ENCODE data around the gene FH.

Gene FH

DNA sequence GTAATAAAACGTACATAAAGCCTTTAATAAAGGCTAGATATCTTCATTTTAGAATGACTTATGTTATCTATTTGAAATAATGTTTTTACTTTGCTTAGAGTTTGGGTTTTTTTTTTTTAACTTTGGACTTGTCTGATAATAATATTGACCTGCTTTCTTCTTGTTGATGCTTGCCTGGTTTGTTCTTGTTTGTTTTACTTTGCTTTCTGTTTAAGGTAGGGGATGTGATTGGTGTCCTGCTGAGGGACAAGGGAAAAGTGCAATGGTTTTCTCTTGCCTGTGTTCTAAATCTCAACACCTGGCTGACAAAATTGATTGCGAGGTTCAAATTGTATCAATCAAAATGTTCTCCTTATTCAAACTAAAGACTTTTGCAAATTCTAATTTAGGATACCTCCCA lies 2.2 kb upstream of the FH start:
- DNase-seq (ENCODE audit: low read depth in 3 of 3) = no peak

DNA sequence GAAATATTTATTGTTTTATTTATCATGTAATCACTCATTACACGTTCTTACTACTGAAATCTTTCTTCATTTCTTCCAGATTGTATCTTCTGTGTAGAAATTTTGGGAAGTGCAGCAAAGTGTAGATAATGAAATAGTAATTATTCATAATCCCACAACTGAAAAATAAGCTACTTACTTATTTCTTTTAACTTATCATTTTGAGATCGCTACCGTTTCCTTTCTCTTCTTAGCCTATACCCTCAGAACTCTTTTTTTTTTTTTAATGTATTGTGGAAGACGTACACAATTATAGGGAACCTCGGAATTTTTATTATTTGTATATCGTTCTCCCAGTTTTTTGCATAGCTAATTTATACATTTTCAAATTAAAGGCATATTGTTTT lies 518 bp upstream of the FH start:
- no peak for DNase-seq (ENCODE audit: low read depth in 3 of 3)

DNA sequence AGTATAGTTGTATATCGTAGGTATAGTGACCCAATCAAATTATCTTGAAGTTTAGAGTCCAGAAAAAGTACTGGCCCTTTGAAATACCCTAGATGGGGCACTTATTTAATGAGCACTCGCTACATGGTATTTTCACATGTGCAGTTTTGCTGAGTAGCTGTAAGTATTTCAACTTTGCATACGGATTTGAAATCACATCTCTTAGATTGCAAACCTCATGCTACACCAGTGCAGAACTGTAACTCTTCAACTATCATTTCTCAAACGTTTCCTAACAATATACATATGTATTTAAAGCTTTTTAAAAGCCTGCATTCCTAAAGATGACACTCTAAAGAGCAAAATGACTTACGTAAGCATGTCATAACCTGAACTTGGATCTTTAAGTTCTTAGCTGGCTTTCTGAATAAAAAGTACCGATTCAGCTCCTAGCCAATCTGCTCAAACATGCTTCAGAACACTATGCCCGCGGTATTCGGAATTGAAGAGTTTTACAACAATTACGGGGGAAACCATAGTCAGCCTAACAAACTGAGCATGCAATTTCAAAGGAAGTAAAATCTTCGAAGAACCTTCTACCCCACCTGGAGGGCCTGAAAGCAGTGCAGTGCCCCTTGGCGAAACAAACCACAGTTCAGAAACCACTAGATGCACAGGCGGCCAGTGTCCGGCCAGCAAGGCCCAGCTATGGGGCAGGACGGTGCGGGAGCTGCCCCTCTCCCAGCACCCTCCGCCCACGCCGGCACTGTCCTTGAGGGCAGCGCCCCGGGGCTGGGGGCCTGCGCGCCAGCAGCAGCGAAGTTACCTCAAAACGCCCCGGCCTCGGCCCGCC lies 863 bp downstream of the FH start:
- DNase-seq (ENCODE audit: low read depth in 3 of 3) = peak; percentile 1 to 16 (median 16)

DNA sequence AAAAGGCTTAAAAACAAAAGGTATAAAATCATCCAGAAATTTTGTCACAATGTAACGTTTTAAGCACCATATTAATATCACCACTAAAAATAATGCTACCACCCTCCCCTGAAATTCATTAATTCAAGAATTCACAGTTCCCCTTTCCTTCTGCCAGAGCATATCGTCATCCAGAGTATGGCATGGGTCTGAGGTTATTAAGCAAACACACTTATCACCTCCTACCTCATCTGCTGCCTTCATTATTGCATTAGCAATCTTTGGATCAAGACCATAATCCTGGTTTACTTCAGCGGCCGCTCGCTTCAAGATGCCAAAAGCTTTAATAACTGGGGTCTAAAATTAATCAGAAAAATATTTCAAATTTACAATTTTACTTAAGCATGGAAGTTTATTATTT lies 6.2 kb downstream of the FH start:
- DNase-seq (ENCODE audit: low read depth in 3 of 3) = no peak

DNA sequence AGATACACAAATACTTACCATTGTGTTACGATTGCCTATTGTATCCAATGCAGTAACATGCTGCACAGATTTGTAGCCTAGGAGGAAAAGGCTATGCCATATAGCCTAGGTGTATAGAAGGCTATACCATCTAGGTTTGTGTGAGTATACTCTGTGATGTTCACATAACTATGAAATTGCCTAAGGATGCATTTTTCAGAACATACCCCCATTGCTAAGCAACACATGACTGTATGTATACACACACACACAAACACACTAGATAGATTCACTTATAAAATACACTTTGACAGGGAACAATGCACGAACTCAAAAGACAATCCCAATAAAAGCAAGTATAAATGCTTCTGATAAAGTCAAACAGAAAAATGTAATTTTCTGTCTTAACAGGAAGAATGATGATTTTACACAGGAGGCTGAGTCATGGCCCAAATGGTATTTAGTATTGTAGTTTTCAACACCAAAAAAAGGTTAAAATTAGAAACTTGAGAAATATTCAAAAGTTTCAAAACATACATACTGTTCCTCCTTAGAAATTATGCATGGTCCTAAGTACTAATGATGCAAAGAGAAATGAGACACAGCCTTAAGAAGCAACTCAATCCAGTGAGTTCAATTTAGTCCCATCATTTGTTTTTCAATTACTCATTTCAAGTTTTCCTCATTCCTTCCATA lies 12.2 kb downstream of the FH start:
- no peak for DNase-seq (ENCODE audit: low read depth in 3 of 3)

DNA sequence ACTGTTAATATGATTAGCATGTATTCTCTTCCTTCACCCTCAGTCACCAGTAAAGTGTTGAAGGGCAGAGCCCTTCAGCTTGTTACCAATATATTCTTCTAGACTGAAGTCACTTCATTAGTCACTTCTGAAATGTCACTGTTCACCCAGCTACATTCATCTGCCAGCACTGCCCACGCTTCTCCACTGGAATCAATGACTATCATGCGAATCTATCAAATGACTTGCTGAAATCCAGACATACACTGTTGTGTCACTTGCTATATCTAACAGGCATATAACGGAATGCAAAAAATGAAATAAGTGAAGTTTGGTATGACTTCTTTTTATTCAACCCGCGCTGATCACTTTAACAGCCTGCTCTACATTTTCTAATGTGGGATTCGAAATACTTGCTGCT lies 16.1 kb downstream of the FH start:
- peak in 1 of 3 donors; percentile 15 for DNase-seq (ENCODE audit: low read depth in 3 of 3)

DNA sequence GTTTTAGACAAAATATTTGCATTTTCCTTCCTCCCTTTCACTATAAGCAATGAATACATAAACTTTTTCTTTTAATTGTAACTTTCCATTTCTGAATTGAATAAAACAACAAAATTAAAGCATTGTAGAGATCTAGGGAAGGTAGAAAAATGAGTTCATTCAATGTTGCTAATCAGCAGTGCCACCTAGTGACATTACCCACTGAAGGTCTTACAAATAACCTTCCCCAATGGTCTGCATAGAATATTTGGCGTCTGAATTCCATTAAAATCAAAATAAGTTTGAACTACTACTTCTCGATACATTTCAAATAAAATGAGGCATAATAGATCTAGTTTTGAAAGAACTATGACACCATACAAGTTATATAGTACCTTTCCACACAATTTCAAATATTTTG lies 19.6 kb downstream of the FH start:
- DNase-seq (ENCODE audit: low read depth in 3 of 3) = no peak

DNA sequence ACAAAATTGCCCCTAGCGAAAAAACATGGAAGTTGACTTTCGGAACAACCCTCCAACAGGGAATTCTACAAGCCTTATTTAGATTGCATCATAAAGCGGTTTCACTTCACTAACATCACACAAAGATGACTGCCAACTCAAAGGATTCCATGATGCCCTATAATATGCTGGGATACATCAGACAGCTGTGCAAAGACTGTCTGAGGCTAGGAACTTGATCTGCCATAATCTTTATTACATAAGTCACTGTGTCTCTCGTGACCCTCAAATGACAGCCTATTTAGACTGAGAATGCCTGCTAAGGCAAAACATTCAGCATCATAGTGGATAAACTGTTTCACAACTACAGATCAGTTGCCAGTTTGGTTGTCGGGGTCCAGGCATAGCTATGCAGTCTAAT lies 23.8 kb downstream of the FH start:
- DNase-seq (ENCODE audit: low read depth in 3 of 3) = no peak

DNA sequence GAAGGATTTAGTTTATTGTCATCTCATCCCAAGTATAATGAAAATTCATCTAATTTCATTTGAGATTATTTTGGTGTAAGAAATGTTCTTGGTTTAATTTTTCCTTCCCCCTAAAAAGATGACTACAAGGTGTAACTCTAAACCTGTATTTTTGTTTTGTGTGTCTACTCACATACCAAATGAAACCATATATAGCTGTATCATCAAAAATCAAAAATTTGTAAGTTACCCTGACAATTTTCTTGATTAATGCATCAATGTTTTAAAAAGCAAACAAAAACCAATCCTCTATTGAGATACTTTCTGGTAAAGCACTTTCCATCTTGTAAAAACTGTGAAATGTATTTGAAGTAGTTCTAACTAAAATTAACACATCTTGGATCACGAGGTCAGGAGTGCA lies 30.8 kb downstream of the FH start:
- no peak for DNase-seq (ENCODE audit: low read depth in 3 of 3)

DNA sequence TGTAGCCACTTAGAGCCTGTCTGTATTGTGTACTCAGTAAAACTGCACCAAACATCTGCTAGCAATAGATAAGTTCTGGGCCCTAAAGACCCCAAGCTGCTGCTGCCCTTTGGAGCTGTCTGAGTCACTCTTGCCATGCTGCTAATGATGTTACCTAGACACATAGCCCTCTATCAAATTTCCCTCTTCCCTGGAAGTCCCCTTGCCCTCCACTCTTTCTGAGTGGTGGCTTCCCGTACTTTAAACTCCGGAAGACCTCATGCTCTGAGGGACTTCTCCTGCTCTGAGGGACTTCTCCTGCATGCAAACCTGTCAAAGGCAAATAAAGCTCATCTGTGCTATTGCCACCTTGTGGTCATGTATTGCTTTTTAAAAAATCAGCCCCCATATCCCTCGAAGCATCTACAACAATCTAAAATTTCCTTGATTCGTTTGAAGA lies 34.0 kb downstream of the FH start:
- DNase-seq (ENCODE audit: low read depth in 3 of 3) = no peak

DNA sequence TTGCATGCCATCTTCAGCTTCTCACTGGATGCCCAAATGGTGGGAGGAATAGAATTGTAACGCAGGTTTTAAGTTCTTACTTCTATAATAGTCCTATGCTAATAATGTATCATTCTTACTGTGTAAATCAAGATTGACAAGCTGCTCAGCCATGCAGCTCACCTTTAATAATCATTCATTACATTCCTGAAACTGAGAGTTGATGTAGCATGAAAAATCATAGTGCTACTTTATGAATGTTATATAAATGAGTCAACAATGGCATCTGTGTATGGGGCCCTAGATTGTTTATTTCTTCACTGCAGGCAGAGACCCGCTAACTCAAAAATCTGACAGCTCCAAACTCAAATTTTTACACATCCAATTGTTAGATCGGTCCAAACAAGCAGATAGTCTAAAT lies 34.4 kb downstream of the FH start:
- no peak for DNase-seq (ENCODE audit: low read depth in 3 of 3)

DNA sequence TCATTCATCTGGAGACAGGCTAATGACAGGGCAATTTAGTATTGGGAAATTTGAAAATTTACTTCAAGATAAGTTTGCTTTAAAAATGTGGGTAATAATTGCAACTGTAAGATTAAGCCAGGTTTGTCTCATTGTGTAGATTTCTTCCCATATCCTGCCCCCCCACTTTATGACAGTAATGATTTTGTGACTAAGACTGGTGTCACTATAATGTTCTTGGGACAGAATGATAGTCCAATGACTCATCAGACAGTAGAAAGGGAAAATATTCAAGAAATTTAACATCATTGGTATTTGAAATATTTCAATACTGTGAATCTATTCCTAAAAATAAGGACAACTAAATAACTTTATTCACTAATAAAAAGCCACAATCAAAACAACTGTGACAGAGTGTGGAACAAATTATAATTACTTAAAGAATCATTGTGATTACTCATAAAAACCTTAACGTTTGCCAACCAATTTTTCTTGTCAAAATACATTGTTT lies 36.7 kb downstream of the FH start:
- DNase-seq (ENCODE audit: low read depth in 3 of 3) = no peak

DNA sequence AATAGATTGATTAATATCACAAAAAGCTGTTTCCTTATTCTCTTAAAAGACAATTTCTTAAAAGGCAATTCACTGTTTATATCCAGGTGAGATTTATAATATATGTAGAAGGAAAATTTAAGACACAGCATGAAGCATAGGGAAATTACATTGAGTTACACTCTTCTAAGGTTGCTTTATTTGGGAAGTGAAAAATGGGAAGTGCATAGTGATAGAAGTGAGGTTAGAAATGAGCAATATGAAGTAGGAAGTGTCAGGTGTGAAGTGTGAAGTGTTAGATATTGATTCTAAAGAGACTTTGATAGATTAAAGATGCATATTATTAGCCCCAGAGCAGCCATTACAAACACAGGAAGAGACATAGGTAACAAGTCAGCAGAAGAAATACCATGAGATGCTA lies 40.3 kb downstream of the FH start:
- DNase-seq (ENCODE audit: low read depth in 3 of 3) = no peak

DNA sequence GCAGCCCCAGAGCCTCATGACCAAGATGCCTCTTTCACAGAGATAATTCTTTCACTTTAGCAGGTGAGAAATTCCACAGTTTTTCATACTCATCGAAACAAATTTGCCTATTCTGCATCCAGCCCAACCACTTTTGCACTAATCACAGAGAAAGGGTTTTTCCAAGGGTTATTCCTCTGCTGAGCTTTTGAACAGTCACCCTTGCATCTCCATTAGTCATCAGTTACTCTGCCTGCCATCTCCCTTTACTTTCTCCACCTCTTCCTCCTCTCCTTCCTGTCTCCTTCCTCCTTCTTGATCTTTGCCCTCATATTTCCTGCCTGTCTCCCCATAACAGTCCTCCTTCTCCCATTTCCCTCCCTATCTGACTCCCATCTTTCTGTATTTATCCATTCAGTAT lies 43.9 kb downstream of the FH start:
- DNase-seq (ENCODE audit: low read depth in 3 of 3) = no peak

DNA sequence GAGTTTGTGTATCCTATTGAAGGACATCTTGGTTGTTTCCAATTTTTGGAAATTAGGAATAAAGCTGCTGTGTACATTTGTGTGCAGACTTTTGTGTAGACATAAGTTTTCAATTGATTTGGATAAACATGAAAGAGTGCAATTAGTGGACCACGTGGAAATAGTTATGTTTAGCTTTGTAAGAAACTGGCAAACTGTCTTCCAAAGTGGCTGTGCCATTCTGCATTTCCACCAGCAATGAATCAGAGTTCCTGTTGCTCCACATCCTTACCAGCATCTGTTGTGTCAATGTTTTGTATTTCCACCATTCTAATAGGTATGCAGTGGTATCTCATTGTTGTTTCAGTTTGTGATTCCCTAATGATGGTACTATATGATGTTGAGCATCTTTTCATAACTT lies 46.5 kb downstream of the FH start:
- no peak for DNase-seq (ENCODE audit: low read depth in 3 of 3)

DNA sequence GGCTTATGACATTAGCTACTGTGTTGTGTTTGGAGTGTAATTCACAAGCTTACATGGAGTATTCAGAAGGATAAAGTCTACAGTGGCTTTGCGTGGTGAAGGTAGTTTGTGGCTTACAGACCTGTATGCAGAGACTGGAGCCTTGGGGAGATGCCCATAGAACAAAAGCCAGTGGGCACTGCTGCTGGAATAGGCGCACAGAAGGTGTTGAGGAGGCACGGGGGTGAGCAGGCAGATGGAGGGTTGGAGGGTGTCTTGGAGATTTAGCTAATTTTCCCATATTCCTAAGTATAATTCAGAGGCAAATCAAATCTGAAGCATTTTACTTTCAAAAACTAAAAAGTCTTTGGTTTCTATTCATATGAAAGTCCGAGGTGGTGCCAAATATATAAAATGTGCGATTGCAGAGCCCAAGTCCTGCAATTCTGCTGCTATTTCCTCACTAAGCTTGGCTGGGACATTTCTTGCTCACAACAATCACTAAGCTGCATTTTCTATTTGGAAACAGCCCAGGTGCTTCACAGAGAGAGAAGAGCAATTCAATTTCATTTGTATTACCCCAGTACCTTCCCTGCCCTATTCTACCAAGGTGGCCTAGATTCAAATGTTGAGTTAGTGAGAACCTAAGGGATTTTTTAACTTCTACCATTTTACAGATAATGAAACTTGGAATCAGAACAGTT lies 48.5 kb downstream of the FH start:
- no peak for DNase-seq (ENCODE audit: low read depth in 3 of 3)

DNA sequence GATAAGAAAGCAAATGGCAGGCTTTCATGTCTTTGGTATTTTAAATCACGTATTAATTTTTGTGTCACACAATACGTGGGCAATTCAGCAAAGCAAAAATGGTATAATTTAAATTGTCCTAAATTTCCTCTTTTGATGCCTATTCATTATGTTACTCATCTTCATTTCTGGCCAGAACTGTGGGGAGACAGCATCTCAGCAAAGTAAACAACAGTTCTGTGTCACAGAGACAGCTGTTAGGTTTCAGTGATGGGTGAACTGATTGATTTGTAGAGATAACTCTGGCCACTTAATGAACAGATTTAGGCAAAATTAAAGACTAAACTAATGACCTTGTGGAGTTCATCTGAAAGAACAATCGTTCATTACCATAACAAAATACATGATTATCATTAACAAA lies 49.2 kb downstream of the FH start:
- DNase-seq (ENCODE audit: low read depth in 3 of 3) = no peak

DNA sequence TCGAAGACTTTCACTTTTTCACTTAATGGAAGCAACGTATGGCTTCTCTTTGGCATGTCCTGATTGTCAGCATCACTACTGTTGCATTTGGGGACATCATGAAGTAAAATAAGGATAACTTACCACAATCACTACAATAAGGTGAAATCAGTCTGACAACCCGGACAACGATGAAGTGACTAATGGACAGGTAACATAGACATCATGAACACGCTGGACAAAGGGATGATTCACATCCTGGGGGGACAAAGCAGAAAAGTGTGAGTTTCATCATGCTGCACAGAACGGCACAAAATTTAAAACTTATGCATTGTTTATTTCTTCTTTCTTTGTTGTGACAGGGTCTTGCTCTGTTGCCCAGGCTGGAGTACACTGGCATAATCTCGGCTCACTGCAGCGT lies 53.9 kb downstream of the FH start:
- DNase-seq (ENCODE audit: low read depth in 3 of 3) = no peak

DNA sequence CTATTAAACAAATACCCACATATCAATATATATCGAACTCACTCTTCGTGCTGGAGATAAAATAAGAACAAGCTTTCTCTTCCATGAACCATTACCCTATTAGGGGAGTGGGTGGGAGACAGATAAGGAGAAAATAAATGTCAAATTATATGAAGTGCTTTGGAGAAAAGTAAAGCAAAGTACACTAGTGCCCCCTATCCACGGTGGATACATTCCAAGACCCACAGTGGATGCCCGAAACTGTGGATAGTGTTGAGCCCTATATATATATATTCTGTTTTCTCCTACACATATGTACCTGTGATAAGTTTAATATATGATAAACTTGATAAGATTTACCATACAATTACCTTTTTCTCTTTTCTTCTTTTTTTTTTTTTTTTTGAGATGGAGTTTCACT lies 54.6 kb downstream of the FH start:
- no peak for DNase-seq (ENCODE audit: low read depth in 3 of 3)

DNA sequence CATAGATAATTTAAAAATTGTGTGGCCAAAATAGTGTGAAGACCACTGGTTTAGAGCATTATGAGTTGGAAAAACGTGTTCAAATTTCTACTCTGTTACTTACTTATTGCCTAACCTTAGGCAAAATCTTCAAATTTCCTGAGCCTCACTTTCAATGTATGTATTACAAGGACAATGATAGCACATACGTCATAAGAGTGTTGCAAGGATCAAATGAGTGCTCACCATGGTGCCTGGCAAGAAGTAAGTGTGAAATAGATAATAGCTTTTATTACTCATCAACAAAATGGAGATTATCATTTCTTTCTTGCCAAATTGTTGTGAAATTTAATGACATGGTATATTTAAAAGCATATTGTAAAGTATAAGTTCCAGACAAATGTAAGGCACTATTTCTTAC lies 57.2 kb downstream of the FH start:
- no peak for DNase-seq (ENCODE audit: low read depth in 3 of 3)

DNA sequence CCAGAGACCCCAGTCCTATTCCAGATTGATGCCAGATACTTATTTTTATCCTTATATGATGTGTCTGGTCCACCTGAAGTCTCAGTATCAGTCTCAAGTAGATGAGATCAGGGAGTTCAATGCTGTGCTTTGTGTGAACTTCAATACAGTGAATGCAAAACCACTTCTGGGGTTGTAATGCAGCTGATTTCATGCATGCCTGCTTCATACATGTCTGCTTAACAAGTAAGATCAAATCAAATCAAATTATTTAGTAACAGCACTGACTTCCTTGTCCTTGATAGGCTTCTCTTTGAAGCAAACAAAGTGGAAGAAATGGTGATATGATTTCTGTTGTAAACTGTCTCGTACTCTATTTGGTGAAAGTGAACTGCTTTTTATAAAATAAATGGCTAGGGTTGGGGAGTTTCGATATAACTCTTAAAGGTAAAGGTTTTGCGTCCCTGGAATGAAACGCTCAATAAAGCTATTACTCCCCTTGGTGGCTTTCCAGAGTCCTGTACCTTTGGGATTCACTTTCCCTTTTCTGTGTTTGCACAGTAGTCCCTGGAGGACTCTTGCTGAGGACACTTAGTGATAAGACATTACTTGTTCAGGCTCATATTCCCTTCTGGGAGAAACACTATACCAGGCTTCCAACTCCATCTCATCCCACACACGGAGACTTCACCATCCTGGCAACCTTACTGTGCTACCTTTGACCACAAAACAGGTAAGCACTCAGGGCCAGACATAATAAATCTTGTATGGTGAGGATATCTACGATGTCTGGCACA lies 59.3 kb downstream of the FH start:
- no peak for DNase-seq (ENCODE audit: low read depth in 3 of 3)

DNA sequence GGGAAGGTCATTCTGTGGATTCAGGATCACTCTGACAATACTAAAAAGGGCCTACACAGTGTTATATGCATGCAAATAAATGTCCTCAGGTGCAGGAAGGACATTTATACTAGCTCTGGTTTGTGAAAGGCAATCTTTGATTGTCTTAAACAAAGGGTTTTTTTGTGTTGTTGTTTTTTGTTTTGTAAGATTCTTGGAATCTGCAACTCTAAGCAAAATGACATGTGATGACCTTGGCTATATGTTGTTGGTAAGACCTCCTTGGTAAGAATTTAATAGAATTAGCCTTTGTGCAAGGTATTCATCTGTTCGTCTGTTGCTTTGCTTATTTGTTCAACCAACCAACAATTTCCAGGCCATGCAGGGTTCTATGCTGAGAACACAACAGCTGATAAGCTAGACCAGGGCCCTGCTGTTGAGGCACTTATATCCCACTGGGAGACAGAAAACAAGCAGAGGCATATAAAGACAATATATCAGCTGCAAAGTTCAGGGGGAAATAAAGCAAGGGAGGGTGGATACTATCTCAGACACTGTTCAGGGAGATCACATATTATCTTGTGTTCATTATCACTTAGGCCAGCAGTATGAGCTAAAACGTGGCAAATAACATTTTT lies 60.3 kb downstream of the FH start:
- DNase-seq (ENCODE audit: low read depth in 3 of 3) = no peak

Measured in stimulated activated CD4-positive, alpha-beta T cell treated with anti-CD3 and anti-CD28 coated beads, TNF-alpha, amount 100 ng/mL, for 48 hours (primary cell).